ENCODE data around the gene TMBIM1.

The TMBIM1 gene, protein sequence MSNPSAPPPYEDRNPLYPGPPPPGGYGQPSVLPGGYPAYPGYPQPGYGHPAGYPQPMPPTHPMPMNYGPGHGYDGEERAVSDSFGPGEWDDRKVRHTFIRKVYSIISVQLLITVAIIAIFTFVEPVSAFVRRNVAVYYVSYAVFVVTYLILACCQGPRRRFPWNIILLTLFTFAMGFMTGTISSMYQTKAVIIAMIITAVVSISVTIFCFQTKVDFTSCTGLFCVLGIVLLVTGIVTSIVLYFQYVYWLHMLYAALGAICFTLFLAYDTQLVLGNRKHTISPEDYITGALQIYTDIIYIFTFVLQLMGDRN

DNA sequence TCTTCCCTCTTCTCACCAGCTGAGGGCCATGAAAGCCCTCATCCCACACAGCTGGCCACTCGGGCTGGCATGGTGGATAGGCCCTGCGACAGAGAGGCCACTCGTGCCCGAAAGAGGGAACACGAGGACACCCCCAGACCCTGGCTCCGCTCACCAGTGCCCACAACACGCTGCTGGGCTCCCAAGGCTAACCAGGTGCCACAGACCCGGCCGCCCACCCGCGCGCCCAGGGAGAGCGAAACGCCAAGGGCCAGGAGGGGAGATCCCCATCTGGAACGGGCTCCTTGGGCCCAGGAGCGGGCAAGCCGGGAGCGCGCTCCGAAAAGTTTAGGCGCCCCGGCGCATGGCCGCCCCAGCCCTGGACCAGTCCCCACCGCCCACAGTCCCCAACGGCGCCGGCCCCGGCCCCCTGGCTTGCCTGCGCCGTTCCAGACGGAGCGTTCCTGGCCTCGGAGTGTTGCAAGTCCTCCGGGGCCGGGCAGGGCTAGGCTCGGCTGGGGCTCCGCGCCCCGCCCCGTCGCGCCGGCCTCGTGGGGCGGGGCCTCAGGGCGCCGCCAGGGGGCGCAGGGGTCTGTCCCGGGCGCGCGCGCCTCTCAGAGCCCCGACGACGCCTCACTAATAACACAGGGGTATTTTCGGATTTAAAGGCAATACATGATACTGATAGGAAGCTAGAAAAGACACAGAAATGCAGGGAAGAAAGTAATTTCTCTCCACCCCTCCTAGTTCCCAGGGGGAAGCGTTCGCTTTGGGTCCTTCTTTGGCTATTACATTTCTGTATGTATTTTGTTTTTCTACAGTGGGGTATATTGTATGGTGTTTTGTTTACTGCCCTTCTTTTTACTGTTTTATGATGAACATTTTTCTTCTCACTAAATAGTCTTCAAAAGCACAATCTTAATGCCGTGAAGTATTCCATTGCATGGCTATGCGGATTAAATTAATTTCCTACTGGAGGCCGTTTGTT, at the start of gene TMBIM1:
TMBIM1 (minus strand) TSS at position 456 of the 967 bp plus-strand sequence. CDS start 10,362 bp downstream, outside the sequence.
- DNase-seq (ENCODE audit: low read depth): peak; percentile 72

DNA sequence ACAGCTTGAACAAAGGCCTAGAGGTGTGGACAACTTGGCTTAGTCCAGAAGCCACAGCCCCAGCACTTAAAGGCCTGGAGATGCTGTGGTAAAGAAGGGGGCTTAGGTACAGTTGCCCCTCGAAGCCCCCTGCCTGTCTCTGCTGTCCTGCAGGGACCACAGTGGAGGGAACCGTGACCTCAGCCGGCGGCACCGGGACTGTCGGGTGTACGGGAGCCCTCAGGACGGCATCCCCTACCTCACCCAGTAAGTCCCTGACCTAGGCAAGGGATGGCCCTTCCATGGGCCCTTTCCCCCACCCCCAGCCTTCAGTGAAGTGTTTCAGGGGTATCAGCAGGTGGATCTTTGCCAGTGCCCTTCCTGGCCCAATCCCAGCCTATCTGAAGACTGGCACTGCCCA, 49.1 kb upstream of the TMBIM1 start:
- DNase-seq (ENCODE audit: low read depth): no peak

GRCh38 chr2:218340656-218341055, 48.4 kb upstream of the TMBIM1 start:
- DNase-seq (ENCODE audit: low read depth): no peak

DNA sequence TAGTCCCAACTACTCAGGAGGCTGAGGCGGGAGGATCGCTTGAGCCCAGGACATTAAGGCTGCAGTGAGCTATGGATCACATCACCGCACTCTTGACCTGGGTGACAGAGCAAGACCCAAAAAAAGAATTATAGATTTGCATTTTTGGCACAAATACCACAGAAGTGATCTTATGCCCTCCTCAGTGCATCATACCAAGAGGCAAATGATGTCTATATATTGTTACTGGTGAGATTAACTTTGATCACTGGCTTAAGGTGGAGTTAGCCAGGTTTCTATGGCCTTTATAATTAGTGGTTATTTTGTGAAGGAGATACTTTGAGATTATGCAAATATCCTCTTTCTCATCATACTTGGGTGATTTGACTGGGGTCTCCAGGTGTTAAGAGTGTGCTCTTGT, 42.2 kb upstream of the TMBIM1 start:
- DNase-seq (ENCODE audit: low read depth): no peak

GRCh38 chr2:218332920-218333645, 40.8 kb upstream of the TMBIM1 start:
- no peak for DNase-seq (ENCODE audit: low read depth)

GRCh38 chr2:218332288-218332687, 40.0 kb upstream of the TMBIM1 start:
- no peak for DNase-seq (ENCODE audit: low read depth)

GRCh38 chr2:218331745-218332144, 39.4 kb upstream of the TMBIM1 start:
- no peak for DNase-seq (ENCODE audit: low read depth)

DNA sequence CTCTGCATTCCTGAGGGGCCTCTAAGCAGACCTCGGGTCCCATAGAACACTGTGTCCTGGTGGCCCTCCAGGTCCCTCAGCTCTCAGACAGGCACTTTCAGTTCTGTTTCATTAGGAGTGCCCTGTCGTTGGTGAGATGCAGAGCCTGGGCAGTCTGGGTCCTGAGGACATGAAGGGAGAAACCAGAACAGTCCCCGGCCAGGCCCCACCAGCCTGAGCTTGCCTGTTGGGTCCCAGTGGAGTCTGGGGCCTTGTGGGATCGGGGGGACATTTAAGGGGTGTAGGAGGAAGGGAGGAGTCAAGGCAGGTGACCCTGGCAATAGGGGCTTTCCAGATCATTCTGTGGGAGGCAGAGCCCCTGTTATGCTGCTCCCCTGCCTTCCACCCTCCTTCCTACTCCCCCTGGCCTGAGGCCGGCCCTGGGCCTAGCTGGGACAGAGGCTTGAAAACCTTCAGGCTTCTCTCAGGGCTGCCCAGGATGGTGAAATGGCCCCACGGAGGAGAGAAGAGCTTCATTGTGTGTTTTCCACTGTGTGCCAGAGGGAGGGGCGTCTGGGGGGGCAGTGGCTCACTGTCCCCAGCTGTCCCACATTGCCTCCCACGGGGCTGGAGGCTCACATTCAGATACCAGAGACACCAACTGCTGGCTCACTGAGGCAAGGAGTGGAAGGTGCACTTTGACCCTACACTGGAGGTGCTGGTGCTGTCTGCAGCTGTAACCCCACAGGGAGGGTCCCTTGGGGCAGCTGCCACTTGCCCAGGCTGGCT, 37.7 kb upstream of the TMBIM1 start:
- no peak for DNase-seq (ENCODE audit: low read depth)

DNA sequence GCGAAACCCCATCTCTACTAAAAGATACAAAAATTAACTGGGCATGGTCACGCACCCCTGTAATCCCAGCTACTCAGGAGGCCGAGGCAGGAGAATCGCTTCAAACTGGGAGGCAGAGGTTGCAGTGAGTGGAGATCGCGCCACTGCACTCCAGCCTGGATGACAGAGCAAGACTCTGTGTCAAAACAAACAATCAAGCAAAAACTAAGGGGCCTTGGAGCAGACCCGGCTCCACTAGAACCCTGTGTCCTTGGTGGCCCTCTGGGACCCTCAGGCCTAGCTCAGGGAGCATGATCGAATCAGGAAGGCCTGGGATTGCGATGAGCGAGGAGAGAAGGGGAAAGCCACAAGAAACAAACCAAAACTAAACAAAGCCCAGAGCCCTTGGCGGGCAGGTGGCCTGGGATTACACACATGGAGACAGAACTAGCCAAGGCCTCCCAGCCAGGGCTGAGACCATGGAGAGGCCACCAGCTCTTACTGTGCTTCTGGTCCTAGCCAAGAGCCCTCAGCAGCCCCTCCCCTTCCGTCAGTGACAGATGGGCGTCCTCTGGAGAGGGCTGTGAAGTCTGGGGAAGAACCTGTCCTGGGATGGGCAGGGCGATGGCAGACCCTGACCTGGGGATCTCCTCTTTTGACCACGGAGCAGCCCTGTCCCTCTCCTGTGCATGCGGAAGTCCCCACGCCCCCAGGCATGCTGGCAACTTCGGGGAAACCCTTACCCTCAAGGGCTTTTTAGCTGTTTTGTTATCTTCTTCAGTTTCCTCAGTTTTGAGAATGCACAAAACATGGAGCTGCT, 36.9 kb upstream of the TMBIM1 start:
- no peak for DNase-seq (ENCODE audit: low read depth)

- no peak for DNase-seq (ENCODE audit: low read depth)
Observed at GRCh38 chr2:218328294-218328693, 36.0 kb upstream of the TMBIM1 start.

GRCh38 chr2:218327451-218328210, 35.3 kb upstream of the TMBIM1 start:
- DNase-seq (ENCODE audit: low read depth): no peak

- DNase-seq (ENCODE audit: low read depth): no peak
Observed at GRCh38 chr2:218326315-218326714, 34.0 kb upstream of the TMBIM1 start.

- DNase-seq (ENCODE audit: low read depth): no peak
Observed at GRCh38 chr2:218325566-218326160, 33.4 kb upstream of the TMBIM1 start.

- peak; percentile 20 for DNase-seq (ENCODE audit: low read depth)
Observed at GRCh38 chr2:218323526-218324472, 31.5 kb upstream of the TMBIM1 start.

GRCh38 chr2:218322768-218323525, 30.6 kb upstream of the TMBIM1 start:
- DNase-seq (ENCODE audit: low read depth): peak; percentile 59

DNA sequence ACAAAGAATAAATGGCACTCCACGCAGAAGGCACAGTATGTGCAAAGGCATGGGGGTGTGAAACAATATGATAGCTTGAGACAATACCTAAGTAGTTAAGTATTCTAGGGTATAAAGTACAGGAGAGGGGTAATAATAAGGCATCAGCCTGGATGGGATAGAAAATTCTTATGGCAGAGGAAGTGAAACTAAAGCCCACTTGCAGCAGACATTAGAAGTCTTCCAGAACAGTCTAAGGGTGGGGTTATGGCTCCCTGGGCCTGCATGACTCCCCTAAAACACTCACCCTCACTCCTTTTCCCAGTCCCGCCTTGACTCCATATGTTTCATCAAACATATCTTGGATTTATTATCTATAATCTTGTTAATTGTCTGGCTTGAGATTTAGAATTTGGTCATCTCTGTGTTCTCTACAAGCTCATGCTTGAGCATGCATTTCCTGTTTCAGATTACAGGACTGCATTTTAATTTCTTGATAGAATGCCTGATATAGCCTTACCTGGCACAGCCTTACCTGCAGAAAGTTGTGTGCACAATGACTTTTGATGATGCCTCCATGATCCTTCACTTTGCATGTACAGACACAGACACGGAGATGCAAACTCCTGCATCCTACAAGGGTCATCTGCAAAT, 28.5 kb upstream of the TMBIM1 start:
- DNase-seq (ENCODE audit: low read depth): no peak

- DNase-seq (ENCODE audit: low read depth): no peak
Observed at GRCh38 chr2:218319813-218320365, 27.6 kb upstream of the TMBIM1 start.

Data from fibroblast of gingiva (primary cell).